Epidermal melanocyte (primary cell): ENCODE measurements around the gene NR2E1.

ENCODE experiments used
- DNase-seq: peaks from one replicate; pipeline ENCODE4 v3.0.0; 2011; ENCODE audit warnings: low spot score; ENCODE audit not compliant: insufficient read length

NR2E1 gene

GRCh38 chr6:108156180-108156937, 9.5 kb upstream of the NR2E1 start:
- DNase-seq: no peak

DNA sequence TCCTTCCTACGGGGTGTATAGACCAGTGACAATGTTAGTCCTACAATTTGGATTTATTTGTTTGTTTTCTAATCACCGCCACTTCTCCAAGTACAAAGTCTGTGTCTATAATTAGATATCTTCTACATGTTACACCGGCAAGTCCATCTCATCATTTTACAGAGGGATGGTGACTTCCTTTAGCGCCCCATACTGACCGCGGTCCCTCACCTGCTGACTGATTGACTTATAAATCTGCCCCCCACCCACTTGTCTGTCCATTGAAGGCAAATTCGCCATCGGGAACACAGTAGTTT, 8.9 kb upstream of the NR2E1 start:
- no peak for DNase-seq

DNA sequence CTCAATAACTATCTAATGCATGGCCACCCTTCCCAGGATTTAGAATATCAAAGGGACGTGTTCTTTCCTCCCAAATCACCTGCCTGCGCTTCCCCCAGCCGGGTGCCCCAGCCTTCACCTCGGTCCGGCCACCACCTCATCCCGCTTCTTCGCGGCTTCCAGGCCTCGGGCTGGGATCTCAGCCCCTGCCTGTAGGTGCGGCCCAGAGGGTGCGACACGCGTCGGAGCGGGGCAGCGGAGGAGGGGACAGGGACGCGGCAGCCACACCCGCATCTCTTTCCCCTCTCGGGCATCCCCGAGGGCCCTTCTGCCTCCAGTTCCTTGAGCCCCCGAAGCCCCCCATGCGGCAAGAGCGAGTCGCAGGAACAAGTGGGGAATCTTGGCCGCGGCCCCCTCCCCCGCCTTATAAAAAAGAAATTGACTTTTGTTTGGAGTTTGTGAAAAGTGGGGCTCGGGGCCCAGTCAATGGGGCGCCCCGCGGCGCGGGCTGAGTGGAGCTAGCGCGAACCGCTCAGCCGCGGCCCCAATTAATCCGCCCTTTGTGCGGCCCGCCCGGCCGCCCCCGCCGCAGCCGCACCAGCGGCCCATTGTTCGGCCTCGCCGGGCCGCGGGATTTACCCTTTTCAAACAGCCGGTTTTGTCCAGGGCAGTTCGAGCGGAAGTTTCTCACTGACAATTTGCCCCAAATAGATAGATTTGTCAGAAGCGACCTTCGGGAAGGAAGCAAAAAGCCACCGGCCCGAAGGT, 8.4 kb upstream of the NR2E1 start:
- no peak for DNase-seq

GRCh38 chr6:108157981-108158525, 7.8 kb upstream of the NR2E1 start:
- DNase-seq: no peak

- DNase-seq: no peak
Observed at GRCh38 chr6:108159981-108160380, 5.8 kb upstream of the NR2E1 start.

DNA sequence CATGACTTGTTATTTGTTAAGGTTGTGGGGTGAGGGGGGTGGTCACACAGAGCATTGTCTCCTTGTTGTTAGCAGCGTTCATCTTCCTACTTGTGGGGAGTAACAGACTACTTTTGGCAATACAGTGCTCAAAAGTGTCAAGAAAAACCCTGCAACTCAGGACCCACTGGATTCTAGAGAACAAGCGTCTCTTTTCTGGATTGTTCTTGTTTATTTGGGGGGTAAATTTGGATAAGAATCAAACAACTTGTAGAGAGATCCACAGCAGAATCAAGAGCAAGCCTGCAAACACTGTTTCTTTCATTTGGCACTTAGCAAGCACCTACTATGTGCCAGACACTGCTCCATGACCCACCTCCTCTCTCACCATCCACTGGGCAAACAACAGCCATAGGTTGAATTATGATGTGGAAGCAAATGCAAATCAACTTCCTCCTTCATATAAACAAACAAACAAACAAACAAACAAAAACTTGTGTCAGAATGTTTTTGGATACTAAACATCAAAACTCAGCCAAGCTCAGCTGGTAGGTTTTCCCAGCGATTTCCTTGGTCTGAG, 4.0 kb upstream of the NR2E1 start:
- DNase-seq: no peak

DNA sequence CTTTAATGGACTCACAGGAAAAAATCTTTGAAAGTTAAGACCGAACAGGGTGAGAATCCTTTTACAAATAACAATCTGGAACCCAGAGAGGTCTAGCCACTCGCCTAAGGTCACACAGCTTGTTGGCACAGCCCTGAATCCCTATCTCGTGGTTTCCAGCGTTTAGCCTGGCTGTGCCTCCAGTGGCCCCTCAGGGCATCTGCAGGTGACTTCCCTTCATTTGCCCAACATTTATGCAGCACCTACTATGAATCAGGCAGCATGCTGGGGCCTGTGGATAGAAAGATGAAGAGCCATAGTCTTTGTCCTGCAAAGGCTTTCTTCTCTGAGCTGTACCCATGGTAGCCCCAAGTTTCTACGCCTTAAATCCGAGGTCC, 2.6 kb upstream of the NR2E1 start:
- no peak for DNase-seq

DNA sequence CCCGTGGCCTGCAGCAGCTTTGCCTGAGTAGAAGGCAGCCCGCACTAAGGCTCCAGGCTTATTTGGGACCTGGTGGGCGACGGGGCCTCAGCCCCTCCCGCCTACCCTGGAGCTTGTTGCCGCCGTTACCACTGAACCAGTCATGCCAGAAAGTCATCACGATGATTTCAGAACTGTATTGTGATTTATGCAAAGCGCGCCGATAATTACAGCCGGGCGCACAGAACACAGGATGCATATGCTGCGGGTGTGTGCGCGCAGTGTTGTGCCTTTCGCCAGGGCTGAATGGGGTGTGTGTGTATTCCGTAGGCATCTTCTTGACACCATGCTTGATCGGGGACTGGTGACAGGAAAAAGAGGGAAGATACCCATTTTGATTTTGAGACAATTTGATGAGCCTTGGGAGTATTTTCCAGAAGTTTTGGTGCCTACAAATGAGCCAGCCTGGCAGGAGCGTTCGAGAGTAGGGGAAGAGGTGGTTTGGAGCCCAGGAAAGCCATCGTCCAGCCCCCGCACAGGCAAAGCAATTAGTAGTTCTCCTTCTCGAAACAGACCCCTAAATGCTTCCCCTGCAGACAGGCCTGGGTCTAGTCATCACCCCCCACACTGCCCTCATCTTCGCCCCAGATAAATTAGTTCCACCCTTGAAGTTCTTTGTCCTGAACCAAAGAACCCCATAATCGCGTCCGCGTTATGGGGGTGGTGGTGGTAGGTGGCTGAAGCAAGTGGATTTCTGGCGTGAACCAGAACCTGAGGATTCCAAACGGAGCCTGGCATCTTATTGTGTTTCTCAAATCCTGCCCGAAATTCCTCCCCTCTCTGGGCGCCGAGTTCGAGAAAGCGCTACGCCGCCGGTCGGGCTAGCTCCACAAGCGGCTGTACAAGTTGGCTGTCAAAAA, 1.9 kb upstream of the NR2E1 start:
- DNase-seq: no peak

GRCh38 chr6:108164543-108164814, 1.3 kb upstream of the NR2E1 start:
- no peak for DNase-seq

- DNase-seq: no peak
Observed at GRCh38 chr6:108164815-108165706, 761 bp upstream of the NR2E1 start.

GRCh38 chr6:108166664-108167448, 1.0 kb downstream of the NR2E1 start:
- DNase-seq: no peak

DNA sequence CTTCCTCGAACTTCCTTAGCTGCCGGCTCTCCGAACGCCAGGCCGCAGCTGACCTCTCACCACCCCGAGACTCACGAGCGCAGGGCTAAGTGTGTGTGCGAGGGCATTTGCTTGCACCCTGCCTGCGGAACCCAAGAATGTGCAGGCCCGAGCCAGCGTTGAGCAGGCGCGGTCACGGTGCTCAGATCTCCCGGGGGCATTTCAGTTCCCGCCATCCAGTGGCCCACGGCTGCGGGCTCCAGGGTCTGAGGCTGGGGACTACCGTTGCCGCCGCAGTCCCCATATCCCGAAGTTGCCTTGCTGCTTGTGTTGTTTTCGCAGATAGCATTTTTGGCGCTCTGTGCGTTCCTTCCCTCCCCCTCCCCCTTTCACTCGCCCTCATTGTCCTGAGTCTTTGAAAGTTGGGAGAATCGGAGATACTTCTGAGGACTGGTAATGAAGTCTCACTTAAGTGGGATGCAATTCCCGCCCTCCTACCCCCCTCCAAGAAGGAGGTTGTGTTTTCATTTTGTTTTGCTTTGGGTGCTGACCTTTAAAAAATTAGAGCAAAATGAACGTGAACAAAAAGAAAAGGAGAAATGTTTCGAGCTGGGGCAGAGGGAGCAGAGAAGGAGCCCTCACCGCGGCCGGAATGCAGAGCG, 1.7 kb downstream of the NR2E1 start:
- no peak for DNase-seq

DNA sequence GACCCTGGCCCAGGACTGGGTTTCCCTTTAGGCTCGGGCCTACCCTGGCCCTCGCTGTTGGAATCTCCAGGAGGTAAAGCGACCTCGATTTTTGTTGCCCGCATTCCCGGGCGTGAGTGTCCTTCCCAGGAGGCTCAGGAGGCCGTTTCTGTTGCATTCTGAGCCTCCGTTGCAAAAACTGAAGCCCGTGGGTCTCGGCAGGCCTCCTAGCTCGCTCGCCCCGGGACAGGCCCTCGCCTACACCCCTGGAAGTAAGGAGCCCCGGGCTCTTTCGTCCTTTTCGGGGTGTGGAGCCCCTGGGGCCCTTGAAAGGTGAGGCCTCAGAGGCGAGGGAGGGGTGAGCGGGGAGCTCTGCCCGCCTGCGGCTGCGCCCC, 2.3 kb downstream of the NR2E1 start:
- no peak for DNase-seq

DNA sequence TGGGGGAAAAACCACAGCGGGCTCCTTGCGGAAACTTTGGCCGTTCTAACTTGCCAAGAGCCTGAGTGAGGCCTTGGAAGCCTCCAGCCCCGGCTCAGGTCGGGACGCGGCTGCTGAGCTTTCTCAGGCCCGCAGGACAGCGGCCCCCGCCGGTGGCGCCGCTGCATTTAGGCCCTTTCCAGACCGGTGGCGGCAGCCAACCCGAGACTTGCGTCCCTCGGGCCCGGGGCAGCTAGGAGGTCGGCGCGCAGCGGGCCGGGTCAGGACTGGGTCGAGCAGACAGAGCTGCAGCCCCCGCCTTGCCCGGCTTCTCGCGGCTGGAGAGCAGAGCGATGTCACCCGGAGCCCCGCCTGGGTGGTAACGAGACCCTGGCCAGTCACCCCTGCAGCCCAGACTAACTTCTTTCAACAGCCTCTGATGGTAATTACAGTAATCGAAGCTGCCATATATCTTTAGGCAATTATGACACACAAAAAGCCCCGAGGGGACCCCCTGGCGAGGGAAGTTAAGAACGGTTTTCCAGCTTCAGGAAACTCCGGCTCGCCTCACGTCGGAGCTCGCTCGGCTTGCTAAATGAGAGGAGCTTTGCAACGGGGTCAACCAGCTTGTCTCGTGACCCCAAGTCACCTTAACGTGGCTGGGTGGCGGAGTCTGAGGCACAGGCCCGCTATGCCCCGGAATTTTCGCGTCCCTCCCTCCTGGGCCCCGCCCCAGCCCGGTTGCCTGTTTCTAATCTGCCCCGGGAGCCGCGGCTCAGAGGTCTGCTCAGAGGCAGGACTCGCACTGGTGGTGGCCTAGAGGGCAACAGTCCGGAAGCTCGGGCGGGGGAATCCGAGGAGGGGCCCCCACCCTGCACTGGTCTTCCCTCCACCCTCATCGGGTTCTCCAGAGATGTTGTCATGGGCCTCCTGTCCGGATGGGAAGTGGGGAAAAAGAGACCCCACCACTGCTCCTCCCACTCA, 3.0 kb downstream of the NR2E1 start:
- no peak for DNase-seq

GRCh38 chr6:108169464-108170331, 3.9 kb downstream of the NR2E1 start:
- no peak for DNase-seq

DNA sequence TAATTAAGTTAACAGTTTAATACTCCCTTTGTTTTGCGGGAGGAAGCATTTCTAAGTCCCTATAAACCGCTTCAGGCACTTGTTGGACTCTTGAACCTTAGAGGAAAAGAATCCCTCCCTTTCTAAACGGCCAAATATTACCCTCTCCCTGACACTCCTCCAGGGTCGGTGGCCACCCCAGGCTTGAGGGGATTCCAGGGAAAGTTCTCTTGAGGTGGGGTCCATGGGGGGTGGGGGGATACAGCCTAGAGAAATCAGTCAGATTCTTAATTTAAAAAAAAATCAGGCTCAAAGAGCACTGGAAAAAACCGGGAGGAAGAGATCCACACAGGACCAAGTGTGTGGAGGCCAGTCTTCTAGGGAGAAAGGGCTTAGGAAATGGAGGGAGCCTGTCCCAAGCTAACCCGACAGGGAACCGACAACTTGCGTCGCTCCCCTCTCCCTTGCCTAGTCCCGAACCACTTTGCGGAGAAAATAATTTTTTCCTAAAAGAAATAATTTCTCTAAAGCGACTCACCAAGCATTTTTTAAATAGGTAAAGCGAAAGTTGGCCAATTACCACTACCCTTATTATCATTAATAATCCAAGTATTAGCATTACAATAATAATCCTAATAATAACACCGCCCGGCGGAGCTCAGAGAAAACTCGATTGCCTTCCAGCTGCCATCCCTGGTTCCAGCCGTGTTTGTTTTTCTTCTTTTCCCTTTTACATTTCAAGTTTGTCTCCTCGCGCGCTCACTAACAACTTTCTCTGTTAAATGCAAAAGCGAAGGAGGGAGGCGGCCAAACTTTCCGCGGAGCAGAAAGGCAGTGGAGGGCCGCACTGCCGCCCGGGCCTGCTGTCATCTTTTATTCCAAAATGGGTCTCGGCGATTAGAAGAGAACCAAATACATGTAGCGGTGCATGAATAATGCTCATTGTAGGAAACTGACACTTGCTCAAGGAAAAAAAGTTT, 4.8 kb downstream of the NR2E1 start:
- no peak for DNase-seq
